ENCODE data around the gene FBF1.

GRCh38 chr17:75925912-75926311 lies 14.9 kb downstream of the FBF1 start:
- TF ChIP-seq POLR2A (IDR thresholded peaks at IDR 0.05), result no peak
- TF ChIP-seq, protein P1, sequence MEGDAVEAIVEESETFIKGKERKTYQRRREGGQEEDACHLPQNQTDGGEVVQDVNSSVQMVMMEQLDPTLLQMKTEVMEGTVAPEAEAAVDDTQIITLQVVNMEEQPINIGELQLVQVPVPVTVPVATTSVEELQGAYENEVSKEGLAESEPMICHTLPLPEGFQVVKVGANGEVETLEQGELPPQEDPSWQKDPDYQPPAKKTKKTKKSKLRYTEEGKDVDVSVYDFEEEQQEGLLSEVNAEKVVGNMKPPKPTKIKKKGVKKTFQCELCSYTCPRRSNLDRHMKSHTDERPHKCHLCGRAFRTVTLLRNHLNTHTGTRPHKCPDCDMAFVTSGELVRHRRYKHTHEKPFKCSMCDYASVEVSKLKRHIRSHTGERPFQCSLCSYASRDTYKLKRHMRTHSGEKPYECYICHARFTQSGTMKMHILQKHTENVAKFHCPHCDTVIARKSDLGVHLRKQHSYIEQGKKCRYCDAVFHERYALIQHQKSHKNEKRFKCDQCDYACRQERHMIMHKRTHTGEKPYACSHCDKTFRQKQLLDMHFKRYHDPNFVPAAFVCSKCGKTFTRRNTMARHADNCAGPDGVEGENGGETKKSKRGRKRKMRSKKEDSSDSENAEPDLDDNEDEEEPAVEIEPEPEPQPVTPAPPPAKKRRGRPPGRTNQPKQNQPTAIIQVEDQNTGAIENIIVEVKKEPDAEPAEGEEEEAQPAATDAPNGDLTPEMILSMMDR (IDR thresholded peaks at IDR 0.05), result no peak
